NCI-H2171 treated with DMSO at 0.1 percent for 48 hours (cell line): ENCODE results near the gene FRMD3.

Experiments
- DNase-seq: peaks from one replicate; lab custom pipeline; 2025; lab: John Stamatoyannopoulos, UW

Gene FRMD3

DNA sequence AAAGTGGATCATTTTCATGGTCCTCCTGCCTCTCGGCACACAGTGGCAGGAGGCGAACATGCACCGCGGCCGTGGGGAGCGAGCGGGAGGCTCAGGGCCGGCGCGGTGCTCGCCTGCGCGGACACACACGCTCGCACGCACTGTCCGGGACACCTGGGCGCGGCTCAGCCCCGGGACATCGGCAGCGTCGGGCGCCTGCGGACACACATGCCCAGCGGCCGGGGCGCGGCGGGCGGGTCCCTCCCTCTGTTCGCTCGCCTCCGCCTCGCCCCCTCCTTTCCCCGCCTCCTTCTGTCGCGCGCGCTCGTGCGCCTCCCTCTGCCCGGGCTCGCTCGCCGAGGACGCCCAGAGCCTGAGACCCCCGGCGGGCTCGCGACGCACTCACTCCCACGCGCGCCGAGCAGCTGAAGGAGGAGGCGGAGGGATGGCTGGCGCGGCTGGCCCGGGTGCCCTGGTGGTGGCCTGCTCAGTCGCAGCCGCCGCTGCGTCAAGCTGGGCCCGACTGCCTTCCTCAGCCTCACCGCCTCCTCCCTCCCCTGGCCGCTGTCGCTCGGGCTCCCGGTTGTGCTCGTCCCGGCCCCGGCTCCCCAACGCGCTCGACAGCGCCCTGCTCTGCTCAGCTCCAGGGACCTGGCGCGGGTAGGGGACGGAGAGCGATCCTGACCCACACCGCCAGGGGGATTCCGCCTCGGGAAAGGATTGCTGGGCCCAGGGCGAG lies at the start of gene FRMD3:
TSS of gene FRMD3 (minus strand) at position 230 of the 718 bp plus-strand sequence. CDS start at position 60, 170 bp downstream.
- peak; percentile 87 for DNase-seq

DNA sequence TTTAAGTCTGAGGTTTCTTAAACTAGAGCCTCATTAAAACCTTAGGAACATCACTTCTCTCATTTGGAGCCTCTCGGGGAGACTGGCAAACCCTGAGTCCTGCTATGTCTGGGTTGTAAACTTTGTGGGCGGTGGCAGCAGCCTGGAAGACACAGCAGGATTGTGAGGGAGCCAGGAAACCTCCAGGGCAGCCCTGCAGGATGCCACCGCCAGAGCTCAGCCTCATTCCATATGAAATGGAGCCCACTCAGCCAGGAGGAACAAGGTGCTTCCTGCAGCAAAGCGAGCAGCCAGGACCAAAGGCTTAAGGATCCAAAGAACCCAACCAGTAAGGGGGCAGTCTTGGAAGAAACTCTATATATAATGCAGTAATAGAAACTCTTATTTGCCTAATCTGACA lies 46.8 kb upstream of the FRMD3 start:
- no peak for DNase-seq

DNA sequence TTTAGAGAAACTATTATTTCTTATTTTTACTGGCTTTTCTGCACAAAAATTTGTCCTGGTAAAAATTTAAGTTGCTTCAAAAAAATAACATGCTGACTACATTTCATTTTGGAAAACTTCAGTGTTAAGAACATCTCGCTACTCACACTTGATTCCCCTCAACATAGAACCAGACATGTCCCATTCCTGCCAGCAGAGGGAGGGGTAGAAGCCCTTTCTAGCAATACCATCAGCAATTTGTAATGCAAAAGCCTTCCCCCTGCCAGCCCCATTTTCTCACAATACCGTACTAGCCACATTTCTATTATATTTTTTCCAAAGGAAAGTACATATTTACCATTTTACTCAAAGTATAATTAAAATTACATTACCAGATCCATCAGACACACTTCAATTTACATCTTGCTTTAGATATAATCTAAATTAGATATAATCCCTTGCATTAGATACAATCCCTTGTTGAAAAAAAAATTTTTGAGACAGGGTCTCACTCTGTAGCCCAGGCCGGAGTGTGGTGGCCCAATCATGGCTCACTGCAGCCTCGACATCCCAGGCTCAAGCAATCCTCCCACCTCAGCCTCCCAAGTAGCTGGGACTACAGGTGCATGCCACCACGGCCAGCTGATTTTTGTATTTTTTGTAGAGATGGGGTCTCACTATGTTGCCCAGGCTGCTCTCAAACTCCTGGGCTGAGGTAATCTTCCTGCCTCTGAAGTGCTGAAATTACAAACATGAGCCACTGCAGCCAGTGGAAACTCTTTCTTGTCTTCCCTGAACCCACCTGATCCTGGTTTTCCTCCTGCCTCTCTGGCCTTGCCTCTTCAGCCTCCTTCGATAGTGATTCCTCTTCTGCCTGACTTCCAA lies 45.2 kb upstream of the FRMD3 start:
- peak; percentile 55 for DNase-seq

DNA sequence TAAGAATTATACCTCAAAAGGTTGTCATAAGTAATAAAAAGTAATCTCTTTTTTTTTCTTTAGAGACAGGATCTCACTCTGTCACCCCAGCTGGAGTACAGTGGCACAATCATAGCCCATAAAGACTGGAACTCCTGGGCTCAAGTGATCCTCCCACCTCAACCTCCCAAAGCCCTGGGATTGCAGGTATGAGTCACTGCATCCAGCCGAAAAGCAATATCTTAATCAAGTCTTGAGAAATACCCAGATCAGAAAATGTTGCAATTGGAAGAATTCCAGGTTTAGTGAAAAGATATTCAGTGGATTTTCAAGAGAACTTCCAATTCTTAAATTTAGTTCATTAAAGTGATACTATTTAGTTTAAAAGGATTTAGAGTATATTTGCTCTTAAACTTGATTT lies 43.8 kb upstream of the FRMD3 start:
- DNase-seq, result no peak

DNA sequence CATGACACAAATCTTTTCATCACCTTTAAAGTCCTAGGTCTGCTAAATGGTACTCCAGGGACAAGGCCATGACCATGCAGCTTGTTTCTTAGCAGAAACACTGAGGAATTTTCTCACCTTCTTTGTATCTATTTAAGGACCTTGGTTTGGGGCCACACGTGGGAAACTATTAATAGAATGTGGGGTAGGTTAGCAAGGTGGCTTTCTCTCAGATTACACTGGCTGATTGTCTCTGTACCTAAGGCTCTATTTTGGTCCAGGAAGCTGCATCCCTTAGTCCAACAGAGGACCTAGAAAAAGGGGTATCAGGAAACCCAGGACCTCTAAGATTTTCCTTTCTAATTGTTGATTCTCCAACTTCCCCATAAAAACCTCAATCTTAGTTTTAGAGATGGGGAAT lies 36.3 kb upstream of the FRMD3 start:
- no peak for DNase-seq

DNA sequence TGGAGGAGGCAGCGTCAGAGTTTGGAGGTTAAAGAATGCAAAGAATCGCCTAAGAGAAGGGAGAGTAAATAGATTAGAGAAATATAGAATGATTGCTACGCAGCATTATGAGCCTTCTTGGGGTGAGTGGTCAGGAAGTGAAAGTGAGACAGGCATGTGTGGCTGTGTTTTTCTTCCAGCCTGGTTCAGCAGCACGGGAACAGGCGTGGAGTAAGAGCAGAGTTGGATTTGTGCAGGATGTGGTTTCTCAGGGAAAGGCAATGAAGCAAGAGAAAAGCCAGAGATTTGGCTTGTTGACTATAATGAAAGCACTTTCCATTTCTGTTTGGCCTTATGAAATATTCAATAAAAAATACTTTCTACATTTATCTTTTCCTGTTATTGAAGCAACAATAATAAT lies 34.3 kb upstream of the FRMD3 start:
- no peak for DNase-seq

DNA sequence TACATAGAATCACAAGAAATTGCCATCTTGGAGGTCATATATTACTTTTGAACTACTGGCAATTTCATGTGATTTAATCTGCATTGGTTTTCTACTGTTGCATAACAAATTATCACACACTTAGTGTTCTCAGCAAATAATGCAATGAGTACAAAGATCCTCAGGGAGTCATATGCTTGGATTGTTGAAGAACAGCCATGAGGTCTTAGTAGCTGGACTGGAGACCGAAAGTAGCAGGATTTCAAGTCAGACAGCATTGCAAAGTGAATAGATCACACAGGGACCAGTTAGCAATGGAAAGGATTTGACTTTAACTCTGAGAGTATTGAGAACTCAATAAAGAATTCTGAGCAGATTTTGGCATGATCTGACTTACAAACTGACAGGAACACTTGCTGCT lies 32.2 kb upstream of the FRMD3 start:
- no peak for DNase-seq

DNA sequence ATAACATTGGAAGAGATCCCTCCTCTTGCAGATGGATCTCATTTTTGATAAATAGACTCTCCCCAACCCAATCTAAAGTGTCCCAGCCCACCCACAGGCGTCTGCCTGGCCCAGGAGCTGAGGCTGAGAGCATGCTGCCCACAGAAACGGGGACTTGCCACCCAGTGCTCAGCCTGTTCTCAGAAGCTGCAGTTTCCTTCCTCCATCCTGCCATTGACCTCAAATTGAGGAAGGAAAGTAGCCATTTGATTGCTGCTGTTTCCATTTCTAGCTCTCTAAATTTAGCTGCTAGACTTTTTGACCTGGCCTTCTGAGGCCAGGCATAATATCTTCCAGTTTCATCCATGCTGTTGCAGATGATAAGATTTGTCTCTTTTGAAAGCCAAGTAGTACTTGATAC lies 31.1 kb upstream of the FRMD3 start:
- DNase-seq, result no peak

DNA sequence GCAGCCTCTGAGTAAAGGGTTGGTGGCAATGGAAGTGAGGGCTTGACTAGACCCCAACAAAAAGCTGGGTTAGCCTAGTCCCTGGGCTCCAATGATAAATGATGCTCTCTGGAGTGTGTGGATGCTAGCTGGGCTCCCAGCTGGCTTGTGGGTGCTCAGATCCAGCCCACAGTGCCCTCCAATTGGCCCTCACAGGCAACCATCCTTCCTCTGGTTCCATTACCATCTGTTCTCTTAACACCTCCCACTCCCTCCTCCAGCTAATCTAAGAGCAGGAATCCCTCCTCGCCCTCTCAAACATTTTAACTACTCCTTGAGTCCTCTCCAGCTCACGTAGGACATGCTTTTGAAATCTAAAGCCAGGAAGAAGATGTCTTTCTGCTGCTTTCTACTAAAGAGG lies 25.2 kb upstream of the FRMD3 start:
- peak; percentile 45 for DNase-seq

DNA sequence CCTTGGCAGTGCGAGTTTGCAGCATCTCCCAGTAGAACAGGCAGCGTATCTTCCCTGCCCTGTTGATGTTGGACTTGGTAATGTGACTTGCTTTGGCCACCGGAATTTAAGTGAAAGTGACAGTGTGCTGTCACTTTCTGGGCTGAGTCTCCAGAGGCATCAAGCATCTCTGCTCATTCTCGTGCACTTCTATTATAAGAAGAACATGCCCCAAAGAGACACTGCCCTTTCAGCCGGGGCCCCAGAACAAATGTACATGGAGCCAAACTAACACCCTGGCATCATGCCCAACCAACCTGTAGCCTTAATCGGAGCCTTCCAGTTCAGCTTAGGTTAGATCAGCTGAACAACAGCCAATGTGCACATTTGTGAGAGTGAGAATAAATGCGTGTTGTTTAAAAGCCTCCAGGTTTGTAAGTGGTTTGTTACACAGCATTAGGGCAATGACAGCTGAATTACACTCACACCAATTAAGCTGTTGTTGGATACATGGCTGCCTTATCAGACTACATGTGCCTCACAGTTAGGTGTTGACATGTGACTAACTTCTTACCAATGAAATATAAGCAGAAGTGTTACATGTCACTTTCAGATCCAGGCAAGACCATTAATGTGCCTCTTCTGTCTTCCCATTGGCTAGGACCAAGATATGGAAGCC lies 22.1 kb upstream of the FRMD3 start:
- no peak for DNase-seq

DNA sequence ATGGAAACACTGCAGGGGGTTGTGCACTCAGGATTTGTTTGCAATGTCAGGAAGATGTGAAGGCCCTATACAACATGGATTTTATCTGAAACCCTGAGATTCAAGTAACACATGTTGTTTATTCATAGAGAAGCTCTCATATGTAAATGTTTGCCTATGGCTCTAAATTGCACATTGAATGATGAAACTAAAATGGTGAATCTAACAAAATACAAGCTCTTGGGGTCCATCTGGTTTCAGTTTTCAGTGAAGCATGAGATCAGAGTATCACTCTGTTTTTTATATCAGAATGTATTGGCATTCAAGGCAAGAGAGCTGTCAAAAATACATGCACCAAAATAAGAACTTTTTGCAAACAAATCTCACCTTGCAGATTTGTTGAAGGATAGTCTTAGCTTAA lies 19.6 kb upstream of the FRMD3 start:
- DNase-seq, result no peak

DNA sequence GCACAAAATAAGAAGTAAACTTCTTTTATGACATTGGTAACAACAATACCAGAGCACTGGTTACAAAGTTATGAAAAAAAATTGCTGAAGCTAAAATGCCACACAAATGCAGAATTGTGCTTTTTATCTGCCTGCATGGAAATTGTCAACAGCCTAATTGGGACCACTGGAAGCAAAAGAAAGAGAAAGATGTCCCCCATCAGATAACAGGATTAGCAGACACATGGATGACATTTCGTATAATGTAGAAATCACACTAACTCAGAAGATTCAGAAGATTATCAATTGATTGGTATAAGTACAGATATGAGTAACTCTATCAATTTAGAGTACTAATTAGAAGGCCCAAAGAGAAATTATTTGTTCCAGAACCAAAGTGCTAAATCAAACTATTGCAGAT lies 19.1 kb upstream of the FRMD3 start:
- DNase-seq, result no peak

DNA sequence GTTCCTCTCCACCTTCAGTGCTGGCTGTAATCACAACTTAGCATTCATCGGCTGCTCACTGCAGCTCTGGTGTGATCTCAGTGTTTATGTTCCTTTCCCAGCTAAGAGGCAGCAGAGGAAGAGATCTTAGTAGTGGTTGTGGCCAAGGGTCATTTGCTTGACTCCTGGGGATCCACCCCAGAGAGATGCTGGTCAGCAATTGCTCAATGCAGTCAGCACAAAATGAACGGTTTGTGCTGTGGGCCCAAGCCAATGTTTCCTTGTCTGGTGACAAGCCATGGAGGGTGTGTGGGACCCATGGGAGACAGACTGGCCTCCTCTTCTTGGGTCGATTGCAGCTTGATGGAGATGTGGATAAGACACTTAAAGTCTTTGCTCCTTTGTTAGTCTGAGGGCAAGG lies 16.1 kb upstream of the FRMD3 start:
- DNase-seq, result no peak

DNA sequence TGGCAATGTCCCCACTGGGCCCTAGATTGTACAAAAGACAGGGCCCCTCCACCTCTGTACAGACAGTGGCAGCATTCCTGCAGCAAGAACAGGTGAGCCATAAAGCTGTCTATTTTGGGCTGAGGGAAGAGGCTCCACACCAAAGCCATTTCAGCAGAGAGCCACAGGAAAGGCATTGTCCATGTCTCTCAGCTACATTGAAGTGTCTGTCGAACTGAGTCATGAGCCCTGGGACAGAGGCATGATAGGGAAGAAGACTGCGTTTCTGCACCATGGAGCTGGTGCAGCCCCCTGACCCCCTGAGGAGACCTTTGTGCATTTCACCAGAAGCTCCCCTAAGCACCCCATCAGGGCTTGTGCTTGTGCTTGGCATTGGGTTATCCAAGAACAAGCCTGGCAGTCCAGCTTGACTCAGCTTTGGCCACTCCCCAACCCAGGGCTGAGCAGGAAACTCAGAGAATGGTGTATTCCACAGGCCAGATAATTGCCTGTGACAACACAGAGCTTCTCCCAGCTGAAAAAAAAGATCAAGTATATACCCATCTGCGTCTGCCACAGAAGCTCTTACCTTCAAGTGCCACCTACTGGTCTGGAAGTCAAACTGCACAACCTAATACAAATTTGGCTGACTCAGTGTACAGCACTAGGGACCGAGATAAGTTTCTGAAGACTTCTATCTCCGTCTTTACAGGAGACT lies 5.9 kb upstream of the FRMD3 start:
- peak; percentile 88 for DNase-seq

DNA sequence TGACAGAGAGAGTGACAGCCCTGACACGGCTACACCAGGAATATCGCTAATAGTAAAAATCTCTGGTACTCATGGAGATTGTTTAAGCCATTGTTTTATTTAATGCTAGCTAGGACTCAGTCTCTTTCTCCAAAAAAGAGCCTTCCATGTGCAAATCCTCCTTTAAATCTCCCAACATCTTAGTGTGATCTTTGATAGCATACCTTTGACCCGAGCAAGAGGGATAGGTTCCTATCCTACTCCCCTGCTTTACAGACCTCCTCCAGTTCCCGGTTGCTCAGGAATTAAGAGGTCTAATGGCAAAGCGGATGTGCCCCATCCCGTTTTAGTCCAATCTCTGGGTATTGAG lies 663 bp upstream of the FRMD3 start:
- DNase-seq, result no peak

DNA sequence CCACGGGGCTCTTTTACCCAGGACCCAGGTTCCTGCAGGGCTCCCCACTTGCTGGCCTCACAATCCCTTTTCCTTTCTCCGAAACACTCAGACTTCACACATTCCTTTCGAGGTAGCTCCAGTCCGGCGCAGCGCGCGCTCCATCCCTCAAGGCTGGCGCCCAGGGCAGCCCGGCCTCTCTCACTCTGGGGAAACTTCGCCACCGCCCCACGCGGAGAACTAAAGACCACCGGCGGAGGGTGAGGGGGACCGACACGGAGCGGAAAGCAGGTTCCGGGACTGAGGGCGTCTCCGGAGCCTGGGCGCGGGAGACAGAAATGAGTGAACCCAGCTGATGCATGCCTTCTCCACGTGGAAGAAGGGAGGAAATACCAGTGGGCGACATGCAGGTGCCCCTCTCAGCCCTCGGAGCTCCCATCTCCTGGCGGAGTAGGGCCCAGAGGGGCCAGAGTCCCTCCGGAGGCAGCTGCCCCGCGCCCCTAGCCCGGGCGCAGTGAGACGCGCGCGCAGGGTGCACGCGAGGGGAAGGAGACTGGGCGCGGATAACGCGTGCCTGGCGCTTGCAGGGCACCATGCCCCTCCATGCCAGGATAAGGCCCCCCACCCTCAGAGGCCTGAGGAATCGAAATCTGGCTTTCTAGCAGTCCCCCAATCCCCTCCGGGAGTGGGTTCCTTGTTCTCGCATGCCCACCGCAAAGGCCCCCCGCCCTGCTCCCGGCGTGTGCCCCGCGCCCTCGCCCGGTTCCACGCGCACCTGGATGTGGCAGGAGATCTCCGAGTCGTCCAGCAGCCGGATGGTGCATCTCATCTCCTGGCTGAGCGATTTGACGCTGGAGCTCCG lies 650 bp downstream of the FRMD3 start:
- DNase-seq, result peak; percentile 47

DNA sequence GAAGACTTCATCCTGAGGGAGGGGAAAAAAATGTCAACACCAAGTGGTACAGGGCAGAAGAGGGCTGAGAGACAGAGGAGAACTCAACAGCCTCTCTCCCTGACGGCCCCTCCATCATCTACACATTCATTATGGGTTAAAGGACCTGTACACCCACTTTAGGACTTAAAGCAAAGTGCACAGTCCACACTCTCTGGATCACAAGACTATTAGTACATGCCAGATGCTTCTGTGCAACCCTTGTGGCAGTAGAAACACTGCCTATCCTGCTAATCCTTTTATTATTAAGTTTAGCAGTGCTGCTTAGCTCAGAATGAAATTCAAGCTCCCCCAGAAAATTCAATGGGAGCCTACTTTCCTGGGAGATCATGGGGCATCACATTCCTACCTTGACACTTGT lies 1.9 kb downstream of the FRMD3 start:
- DNase-seq, result peak; percentile 46

DNA sequence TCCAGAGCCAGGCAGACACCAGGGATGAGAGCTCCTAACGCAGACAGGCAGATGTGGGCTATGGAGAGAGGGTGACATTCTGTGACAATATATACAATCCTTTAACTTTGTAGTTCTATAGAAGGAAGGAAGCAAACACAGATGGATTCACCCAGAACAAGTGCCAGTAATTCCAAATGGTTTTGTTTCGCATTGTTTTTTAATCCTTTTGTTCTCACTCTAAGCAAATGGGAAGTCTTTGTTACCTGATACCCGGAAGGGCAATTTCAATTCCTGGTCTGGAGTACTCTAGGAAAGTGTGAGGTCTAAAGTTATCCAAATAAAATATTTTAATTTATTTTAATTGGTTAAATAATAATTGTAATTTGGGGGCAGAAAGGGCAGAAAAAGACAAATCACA lies 2.5 kb downstream of the FRMD3 start:
- peak; percentile 48 for DNase-seq

DNA sequence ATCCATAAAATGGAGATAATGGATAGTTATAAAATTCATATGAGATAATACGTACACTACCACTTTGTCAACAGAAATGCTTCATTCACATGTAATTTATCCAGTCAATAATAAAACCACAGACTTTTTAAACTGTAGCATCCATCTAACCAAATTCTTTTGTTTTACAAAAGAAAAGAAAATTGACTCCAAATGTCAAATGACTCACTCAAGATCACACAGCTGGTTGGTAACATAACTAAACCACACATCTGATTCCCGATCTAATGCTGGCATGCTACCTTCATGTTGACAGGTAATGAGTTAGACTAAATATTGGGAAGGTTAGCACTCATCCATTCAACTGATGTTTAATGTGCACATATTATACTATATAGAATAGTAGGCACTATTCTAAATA lies 4.9 kb downstream of the FRMD3 start:
- DNase-seq, result no peak

DNA sequence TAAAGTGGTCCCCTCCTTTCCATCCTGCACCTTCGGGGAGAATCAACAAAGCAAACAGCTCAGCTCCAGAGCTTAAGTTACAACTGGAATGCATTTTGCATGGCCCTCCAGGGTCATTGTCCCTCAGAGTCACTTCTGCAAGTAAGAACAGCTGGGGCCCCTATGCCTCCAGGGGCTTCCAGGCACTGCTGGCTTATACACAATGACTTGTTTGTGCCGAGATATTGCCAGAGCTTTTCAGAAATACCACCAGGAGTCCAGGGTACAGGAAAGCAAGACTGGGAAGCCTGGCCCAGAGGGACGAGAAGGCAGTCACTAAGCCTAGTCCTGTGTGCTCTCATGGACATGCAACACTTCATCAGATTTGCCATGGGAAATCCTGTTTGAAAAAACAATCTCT lies 11.3 kb downstream of the FRMD3 start:
- peak; percentile 78 for DNase-seq

DNA sequence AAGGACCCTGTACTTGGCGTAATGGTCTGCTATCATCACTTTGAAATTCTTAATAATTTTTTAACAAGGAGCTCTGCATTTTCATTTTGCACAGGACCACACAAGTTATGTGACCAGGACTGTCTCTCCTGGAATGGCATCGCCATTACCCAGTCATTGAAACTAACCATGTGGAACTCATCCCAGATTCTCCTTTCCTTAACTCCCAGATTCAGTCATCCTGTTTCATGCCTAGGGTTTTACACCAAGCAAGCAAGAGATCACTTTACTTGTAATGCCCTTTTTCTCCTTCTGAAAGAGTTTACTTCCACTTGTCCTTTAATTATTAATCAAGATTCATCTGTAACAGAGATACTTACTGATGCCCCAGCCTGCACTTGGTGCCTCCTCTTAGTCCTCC lies 12.0 kb downstream of the FRMD3 start:
- DNase-seq, result peak; percentile 32

DNA sequence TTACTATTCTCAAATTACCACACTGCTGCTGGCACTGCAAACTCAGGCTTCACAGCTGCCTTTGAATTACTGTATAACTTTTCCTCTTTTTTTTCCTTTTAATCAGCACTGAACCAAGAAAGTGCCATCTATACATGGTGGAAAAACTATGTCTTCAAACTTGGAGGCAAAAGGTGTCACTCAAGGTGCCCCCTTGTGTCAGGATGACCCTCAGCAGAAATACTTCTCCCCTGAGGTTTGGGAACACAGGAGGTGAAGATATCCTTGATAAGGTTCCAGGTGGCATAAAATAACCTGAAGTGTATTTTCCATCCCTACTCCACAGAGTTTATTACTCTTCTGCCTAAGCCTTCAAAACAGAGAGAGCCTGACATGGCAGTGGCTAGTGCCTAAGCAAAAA lies 14.5 kb downstream of the FRMD3 start:
- peak; percentile 89 for DNase-seq
